ENCODE results near the gene SYT11.

Gene SYT11

DNA sequence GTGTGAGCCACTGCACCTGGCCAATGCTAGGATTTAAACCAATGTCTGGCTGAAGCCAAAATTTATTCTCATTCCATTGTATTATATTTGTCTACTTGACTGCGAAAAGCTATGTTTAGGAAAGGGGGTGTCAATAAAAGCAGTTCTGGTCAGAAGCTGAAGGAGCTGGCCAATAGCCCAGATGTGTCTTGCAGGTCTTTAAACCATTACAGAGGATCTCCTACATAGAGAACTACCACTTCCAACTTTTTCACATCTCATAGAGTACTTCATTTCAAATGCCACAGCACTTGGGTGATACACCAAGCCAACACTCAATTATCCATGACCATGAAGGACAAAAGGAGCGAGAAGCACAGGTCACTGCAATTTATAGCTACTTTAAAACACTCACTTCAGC lies 2.5 kb downstream of the SYT11 start:
- DNase-seq (ENCODE audit: low read depth), result no peak
- H3K4me3 ChIP-seq (replicated peaks; ENCODE audit: low read depth, low read length), result no peak overlapping the region
- TF ChIP-seq, protein P1, sequence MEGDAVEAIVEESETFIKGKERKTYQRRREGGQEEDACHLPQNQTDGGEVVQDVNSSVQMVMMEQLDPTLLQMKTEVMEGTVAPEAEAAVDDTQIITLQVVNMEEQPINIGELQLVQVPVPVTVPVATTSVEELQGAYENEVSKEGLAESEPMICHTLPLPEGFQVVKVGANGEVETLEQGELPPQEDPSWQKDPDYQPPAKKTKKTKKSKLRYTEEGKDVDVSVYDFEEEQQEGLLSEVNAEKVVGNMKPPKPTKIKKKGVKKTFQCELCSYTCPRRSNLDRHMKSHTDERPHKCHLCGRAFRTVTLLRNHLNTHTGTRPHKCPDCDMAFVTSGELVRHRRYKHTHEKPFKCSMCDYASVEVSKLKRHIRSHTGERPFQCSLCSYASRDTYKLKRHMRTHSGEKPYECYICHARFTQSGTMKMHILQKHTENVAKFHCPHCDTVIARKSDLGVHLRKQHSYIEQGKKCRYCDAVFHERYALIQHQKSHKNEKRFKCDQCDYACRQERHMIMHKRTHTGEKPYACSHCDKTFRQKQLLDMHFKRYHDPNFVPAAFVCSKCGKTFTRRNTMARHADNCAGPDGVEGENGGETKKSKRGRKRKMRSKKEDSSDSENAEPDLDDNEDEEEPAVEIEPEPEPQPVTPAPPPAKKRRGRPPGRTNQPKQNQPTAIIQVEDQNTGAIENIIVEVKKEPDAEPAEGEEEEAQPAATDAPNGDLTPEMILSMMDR (IDR thresholded peaks at IDR 0.05; ENCODE audit: low read length, missing control alignments), result no peak

DNA sequence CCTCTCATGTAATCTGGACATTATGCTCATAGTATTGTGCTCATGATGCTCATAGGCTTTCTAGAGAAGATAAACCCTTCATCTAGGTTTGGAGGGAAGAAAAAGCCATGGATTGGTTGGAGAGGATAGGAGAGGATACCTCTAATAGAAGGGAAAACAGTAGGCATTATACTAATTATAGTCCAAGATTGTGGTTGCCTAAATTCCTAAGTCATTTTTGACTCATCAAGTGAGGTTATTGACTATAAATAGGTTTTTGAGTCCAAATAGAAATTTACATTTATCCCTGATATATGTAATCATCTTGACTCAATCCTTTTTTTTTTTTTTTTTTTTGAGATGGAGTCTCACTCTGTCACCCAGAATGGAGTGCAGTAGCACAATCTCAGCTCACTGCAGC lies 5.0 kb downstream of the SYT11 start:
- no peak overlapping the region for H3K4me3 ChIP-seq (replicated peaks; ENCODE audit: low read depth, low read length)
- DNase-seq (ENCODE audit: low read depth), result no peak
- TF ChIP-seq, protein P1 (IDR thresholded peaks at IDR 0.05; ENCODE audit: low read length, missing control alignments), result no peak

DNA sequence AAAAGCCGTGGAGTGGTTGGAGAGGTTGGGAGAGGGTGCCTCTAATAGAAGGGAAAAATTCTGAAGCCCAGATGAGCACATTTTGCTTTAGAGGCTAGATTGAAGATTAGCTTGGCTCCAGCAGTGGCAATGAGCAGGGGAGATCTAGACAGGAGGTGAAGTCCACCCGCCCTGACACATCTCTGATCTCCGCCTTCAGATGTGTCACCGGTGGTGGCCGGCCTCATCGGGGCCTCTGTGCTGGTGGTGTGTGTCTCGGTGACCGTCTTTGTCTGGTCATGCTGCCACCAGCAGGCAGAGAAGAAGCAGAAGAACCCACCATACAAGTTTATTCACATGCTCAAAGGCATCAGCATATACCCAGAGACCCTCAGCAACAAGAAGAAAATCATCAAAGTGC lies 8.4 kb downstream of the SYT11 start:
- no peak overlapping the region for H3K4me3 ChIP-seq (replicated peaks; ENCODE audit: low read depth, low read length)
- no peak for DNase-seq (ENCODE audit: low read depth)
- TF ChIP-seq, protein P1 (IDR thresholded peaks at IDR 0.05; ENCODE audit: low read length, missing control alignments), result no peak

DNA sequence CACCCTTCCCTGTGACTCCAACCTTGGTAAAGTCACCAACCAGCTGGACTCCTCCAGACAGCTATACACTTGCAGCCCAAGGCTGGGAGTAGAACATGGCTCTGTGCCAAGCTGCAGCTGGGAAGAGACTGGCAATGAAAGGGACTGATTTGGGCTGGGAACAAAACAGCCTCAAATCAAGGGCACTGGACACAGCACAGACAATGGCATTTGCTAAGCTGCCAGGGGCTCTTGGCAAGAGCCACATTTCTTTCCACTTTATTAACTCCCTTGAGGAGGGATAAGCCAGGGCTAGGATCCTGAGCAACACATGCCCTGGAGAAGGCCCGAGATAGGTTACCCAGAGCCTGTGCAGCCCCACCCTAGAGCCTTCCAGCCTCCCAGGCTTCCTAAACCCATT lies 12.0 kb downstream of the SYT11 start:
- TF ChIP-seq, protein P1 (IDR thresholded peaks at IDR 0.05; ENCODE audit: low read length, missing control alignments), result no peak
- no peak overlapping the region for H3K4me3 ChIP-seq (replicated peaks; ENCODE audit: low read depth, low read length)
- DNase-seq (ENCODE audit: low read depth), result peak; percentile 51

DNA sequence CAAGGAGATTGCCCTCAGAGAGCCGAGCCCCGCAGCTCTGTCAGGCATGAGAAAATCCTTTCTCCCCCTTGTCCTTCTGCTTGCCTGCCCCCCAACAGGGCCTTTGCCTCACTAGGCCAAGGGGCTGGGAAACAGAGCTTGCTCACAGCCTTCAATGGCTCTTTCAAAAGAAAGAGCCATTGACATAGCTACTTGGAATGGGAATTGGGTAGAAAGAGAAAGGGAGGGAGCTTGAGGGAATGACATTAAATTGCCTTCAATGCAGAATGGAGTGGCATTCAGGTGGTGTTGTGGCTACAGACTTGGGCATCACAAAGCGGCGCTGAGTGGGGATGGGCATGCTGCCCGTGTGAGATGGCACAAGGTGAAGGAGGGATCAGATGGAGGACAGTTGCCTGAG lies 13.2 kb downstream of the SYT11 start:
- no peak overlapping the region for H3K4me3 ChIP-seq (replicated peaks; ENCODE audit: low read depth, low read length)
- no peak for DNase-seq (ENCODE audit: low read depth)
- TF ChIP-seq, protein P1 (IDR thresholded peaks at IDR 0.05; ENCODE audit: low read length, missing control alignments), result no peak

DNA sequence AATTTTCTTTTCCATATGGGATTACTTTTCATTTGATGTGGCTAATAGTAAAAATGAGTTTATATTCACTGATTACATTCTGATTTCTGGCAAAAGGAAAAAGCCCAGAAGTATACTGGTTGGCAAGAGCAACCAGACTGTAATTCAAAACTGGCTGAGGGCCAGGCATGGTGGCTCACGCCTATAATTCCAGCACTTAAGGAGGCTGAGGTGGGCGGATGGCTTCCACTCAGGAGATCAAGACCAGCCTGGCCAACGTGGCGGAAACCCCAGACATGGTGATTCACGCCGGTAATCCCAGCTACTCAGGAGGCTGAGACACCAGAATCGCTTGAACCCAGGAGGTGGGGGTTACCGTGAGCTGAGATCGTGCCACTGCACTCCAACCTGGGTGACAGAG lies 14.5 kb downstream of the SYT11 start:
- H3K4me3 ChIP-seq (replicated peaks; ENCODE audit: low read depth, low read length), result no peak overlapping the region
- TF ChIP-seq, protein P1 (IDR thresholded peaks at IDR 0.05; ENCODE audit: low read length, missing control alignments), result no peak
- DNase-seq (ENCODE audit: low read depth), result no peak

DNA sequence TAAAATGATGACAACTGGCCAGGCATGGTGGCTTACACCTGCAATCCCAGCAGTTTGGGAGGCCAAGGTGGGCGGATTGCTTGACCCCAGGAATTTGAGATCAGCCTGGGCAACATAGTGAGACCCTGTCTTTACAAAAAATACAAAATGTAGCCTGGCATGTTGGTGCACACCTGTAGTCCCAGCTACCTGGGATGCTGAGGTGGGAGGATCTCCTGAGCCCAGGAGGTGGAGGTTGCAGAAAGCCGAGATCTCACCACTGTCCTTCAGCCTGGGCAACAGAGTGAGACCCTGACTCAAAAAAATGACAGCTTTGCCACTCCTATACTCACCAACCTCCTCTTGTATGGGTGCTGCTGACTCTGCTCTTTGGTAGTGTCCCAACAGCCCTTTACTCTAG lies 18.6 kb downstream of the SYT11 start:
- TF ChIP-seq, protein P1 (IDR thresholded peaks at IDR 0.05; ENCODE audit: low read length, missing control alignments), result no peak

More for the DNA sequence above, 18.6 kb downstream of the SYT11 start:
- no peak for DNase-seq (ENCODE audit: low read depth)
- no peak overlapping the region for H3K4me3 ChIP-seq (replicated peaks; ENCODE audit: low read depth, low read length)

Measured in fibroblast of pulmonary artery (primary cell).